AG09309 (cell line): ENCODE measurements around the gene GBX1.

Experiments used
- DNase-seq: peaks from one replicate; pipeline ENCODE4 v3.0.0-alpha.2; 2010; ENCODE audit warnings: low read depth
- H3K4me3 ChIP-seq: 2 replicates; pipeline ENCODE4 v1.5.1; 2011; ENCODE audit warnings: mild to moderate bottlenecking, low read depth, low read length, moderate library complexity; ENCODE audit not compliant: control insufficient read depth
- CTCF ChIP-seq: IDR thresholded peaks from 2 replicates; pipeline ENCODE4 v1.5.1; 2011; ENCODE audit warnings: mild to moderate bottlenecking, low read depth, low read length, inconsistent platforms; ENCODE audit not compliant: insufficient read depth, control insufficient read depth; ENCODE audit errors: missing control alignments

Gene GBX1

GRCh38 chr7:151195616-151196450 is 28.3 kb upstream of the GBX1 start:
- H3K4me3 ChIP-seq: no peak overlapping the region
- TF ChIP-seq CTCF: no peak
- no peak for DNase-seq

- no peak for TF ChIP-seq CTCF
- no peak for DNase-seq
- H3K4me3 ChIP-seq: no peak overlapping the region
Observed at GRCh38 chr7:151194188-151194587, 26.7 kb upstream of the GBX1 start.

- TF ChIP-seq CTCF: no peak
- no peak for DNase-seq
- no peak overlapping the region for H3K4me3 ChIP-seq
Observed at GRCh38 chr7:151193203-151193978, 25.9 kb upstream of the GBX1 start.

- TF ChIP-seq CTCF: no peak
- DNase-seq: no peak
- no peak overlapping the region for H3K4me3 ChIP-seq
Observed at GRCh38 chr7:151192002-151192539, 24.6 kb upstream of the GBX1 start.

- DNase-seq: no peak
- TF ChIP-seq CTCF: no peak
Observed at GRCh38 chr7:151191544-151191943, 24.1 kb upstream of the GBX1 start.

GRCh38 chr7:151189038-151189437 is 21.5 kb upstream of the GBX1 start:
- no peak for TF ChIP-seq CTCF
- H3K4me3 ChIP-seq: no peak overlapping the region
- DNase-seq: no peak

More at GRCh38 chr7:151191544-151191943, 24.1 kb upstream of the GBX1 start:
- H3K4me3 ChIP-seq: no peak overlapping the region
